Left forelimb (tissue), 1 donor: Measurements from ENCODE around the gene ERBB4.
"Not testable (repeated sequence)": the region's sequence is repeated elsewhere in the genome, so short reads cannot be mapped to it uniquely, and the experiment has no call there.

Source experiments
- DNase-seq: peaks from one replicate; pipeline ENCODE4 v3.0.0-alpha.2; 2018; ENCODE audit warnings: low spot score

The ERBB4 gene

DNA sequence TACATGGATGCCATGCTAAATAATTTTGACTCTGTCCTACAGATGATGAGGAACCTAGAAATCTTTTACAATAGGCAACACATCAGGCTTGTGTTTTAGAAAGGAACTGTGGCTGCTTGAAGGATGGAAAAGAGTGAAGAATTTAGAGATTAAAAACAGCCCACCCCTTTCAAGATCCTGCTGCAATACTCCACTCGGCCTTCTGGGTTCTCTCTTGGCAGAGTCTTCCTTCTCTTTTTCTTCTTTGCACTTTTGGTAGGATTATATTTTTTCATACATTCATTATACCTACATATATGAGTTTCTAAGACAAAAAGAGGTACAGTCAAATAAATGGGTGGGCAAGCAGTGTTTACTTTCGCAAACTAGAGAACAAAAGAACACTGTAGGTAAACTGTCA, 474.3 kb downstream of the ERBB4 start:
- DNase-seq = no peak

DNA sequence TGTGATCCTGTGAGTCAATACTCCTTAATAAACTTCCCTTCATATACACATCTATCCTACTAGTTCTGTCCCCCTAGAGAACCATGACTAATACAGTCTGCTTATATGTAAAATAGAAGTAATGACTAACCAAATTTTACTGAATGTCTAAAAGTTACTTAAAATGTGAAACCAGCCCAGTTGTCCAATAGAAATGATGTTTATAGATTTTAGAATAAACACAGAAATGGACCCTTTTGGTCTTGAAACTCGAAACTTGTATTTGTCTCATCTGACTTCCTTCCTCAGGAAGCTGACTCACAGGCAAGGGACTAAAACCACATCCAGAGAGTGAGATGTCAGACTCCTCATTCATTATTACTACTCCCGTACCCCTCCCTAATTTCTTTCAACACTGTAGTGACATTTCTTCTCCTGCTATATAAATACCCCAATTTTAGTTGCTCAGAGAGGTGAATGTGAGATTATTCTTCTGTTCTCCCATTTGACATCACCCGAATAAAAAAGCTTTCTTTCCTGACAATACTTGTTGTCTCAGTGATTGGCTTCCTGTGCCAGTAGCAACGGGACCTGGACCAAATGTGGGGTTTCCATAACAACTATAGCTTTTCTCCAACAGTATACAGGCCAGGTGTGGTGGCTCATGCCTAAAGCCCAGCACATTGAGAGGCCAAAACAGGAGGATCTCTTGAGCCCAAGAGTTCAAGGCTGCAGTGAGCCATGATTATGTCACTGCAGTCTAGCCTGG, 486.0 kb downstream of the ERBB4 start:
- DNase-seq = no peak

DNA sequence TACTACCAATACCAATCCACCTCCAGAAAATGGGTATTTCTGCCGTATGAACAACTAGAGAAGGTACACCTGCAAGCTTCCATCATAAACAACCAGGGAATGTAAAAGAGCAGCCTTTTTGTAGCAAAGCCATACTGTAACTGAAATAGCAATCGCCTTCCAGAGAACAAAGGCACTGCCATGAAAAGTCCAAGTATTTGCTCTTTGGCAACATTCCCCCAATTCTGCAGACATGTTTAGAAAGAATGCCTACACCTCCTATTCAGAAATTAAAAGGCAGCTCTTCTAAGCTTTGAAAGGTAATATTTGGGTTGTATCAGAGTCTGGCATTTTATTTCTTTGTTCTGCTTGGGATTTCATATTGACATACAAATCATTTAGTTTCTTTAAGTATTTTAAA, 487.7 kb downstream of the ERBB4 start:
- DNase-seq = no peak

DNA sequence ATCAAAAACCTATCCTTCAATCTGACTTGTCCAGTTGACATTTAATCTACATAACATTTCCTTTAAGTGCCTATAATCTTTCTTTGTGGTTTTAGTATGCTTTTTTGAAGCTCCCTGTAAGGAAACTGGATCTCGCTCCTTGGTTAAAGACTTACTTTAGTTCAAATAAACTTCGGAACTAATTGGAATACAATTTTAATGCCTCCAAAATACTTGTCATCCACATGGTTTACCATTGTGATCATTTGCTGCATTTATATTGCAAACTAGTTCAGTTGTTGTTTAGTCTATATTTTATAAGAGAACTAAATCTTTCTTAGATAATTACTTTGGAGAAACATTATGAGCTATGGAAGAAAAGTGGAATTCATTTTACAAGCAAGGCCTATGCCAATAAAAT, 496.0 kb downstream of the ERBB4 start:
- no peak for DNase-seq

DNA sequence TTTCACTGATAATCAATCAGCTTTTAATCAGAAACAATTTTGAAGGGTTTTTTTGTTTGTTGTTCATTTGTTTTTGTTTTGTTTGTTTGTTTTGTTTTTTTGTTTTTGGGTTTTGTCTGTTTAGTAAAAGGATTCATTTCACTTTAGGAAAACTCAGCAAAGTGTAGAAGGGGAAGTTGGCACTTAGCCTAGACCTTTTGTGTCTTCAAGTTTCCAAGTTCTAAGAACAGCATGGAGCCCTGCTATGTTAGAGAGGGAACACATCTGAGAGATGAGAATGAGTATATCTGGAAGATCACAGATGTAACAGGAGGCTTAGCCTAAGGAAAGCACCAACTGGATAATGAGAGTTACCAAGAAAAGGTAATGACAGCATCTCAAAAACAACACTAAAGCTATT, 501.5 kb downstream of the ERBB4 start:
- DNase-seq = no peak

DNA sequence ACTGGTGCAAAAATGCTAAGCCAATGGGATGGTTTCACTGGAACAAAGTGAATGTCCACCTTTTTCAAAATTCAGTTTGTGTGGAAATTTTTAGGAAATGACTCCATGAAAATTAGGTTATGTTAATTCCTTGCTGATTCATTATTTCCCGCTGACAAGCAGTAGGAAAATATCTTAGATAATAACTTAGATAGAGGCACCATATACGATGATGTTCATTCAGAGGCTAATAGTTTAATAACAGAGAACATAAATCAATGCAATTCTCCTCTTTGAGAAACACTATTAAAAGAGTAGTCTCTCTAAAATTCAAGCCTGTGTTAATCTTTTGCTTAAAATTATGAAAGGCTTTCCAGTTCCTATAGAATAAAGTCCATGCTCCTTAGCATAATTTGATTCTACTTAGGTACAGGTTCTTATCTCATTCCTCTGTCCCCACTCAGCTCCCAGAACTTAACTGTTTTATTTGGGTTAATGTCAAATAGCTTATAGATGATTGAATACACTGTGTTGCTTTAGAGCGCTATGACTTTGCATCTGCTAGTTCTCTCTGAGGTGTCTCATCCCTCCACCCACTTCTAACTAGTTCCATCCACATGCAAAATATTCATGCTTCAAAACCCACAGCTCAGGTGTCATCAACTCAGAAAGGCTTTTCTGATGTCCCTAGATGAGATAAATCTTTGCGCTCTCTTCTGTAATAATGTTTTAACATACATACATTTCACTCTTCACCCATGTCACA, 503.6 kb downstream of the ERBB4 start:
- no peak for DNase-seq

DNA sequence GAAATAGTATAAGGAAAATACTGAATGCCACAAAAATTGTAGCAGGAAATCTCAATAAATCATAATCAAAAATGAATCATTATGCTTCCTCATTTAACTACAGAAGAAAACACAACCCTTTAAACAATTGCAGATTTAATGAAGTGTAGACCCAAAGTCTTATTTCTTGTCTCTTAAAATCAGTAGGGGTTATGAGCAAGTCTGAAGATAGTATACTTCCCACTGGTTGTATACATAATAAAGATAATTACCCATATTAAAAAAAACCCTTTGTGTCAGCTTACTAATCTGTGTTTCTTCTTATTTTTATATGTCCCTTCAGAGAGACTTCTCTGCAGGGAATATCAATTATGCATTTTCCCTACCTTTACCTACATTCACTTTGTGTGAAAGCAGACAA, 504.7 kb downstream of the ERBB4 start:
- DNase-seq = no peak

DNA sequence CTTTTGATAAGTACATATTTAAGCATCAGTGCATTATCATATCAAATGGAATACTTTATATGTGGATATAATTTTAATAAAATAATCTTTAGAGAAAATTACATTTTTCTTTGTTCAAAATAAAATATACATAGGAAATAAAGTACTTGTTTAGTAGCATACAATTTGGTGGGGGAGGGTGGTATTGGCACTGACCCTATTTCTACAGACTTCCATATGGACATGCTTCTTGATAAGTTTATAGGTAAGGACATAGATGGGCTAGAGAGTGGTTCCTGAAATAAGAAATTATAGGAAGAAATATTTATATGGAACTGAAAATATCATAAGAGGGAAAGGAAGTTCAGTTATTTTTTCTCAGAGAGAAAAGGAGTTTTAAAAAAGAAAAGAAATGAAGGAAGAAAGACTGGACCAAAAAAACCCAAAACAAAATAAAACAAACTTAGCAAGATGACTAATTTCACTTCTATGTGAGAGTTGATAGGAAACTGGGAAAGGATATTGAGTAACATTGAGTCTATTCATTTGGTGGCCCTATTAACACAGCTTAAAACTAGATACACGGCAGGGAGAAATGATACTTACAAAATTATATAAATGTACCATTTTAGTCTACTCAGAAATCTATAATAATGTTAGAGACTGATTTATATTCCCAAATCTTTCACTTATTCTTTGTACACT, 505.9 kb downstream of the ERBB4 start:
- no peak for DNase-seq

DNA sequence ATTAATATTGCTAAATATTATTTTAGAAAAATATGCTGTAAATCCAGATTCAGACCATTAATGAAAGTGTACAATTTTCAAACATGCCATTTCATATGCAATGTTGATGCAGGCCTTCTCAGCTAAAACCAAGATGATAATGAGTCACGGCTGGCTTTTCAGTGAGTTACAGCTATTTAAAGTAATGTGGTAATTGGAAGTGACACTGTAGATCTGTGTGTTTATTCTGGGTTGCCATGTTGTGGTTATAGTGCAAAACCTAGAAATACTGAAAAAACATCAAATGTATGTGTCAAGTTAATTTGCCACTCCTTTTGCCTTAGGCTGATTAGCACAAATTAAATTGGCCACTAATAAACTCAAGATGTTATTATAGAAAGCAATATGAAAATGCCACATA, 506.6 kb downstream of the ERBB4 start:
- DNase-seq = no peak

DNA sequence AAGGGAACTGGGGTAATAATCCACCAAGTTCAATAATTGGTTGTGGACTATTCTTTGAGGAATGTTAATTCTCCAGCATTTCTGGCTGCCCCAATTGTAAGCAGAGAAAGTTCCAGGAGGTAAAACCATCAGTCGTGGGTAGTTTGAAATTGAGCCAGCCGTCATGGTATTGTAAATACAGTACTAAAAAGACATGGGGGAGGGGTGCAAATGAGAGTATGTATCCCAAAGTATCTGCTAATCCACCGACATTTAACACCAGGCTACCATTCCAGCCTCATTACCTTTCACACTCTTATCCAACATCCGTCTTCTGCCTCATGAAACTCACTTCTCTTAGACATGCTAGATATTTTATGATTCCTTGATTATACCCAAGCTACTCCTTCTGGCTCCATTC, 507.9 kb downstream of the ERBB4 start:
- DNase-seq = no peak

DNA sequence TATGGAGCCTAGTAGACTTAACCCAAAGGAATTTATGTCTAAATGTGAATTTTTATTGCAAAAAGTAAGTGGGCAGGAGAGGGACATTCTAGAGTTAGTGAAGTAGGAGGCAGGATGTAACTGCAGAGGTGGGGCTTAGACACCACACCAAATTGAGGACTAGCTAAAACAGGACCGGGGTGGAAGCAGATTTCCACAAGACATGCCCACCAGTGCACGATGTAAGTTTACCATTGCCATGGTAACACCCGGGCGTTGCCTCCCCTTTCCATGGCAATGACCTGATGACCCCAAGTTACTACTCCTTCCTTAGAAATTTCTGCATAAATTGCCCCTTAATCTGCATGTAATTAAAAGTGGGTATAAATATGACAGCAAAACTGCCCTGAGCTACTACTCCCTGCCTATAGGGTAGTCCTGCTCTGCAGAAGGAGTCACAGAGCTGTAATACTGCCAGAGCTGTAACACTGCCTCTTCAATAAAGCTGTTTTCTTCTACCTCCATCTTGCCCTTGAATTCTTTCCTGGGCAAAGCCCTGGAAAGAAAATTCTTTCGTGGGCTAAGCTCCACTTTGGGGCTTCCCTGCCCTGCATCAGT, 509.7 kb downstream of the ERBB4 start:
- no peak for DNase-seq

DNA sequence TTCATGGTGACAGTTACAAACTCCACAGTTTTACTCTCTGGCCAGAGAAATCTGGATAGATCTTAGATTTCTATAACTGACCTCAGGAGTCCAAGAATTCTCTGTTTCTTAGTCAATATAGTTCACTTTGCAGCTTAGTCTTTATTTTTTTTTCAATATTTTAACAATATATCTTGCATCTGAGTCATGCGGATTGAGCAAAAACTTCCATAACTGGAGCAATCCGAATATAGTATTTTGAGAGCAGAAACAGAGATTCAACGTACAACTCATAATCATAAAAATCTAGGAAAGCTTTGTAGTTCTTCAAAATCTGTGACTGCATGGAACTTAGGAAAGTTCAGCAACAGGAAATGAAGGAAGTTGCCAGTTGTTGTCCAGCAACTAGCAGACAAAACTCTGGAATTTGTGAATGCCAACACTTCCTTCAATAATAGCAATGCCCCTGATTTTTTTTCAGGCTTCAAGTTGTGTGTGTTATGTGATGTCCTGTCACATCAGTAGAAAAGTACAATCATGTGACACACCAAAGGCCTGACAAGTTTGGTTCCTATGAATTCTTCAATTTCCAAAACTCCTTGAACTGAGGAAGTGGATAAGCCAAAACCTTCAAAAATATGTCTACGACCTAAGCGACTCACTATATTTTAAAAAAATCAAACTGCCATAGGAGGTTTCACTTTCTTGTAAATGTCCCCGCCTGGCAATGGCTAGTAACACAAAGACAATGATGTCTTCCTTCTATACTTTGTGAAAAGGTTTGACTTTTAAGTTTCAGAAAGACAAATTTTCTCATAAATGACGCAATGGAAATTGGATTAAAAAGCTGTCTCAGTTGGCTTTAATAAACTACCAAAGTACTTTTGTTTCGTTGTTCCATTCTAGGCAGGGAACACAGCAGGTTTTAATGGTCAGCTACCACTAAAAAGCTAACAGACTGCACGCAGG, 510.6 kb downstream of the ERBB4 start:
- no peak for DNase-seq

DNA sequence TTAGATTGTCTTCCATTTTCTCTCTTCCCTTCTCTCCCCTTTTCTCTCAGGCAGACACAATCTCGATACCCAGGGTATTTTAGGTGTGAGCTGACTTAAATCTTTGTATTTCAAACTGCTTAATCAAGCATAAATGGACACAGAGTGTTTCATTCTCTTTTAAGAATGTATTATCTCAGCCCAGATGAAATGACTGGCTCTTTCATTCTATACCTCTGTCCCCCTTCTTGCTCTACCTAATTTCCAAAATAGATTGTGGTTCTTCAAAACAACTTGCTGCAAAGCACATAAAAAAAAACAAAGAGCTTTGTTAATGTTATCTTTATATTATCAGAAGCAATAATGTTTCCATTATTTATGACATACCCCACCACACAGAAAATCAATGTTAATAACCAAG, 514.6 kb downstream of the ERBB4 start:
- no peak for DNase-seq

DNA sequence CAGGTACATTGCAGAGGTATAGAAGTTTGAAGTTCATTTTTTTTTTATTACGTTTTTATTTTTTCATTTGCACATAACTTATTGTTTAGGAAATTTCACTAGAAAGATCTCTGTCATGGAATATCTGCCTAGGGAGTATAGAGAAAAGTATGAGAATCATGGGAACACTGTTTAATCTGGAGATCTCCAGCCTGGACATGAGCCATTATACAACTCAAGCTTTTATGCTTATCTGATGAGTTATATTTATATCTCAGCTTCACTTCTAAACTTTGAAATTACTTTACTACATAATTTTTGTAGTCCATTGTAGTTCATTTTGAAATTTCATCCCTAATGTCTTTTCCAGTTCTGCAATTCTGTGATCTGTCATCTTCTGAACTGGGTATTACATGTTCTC, 515.6 kb downstream of the ERBB4 start:
- no peak for DNase-seq

DNA sequence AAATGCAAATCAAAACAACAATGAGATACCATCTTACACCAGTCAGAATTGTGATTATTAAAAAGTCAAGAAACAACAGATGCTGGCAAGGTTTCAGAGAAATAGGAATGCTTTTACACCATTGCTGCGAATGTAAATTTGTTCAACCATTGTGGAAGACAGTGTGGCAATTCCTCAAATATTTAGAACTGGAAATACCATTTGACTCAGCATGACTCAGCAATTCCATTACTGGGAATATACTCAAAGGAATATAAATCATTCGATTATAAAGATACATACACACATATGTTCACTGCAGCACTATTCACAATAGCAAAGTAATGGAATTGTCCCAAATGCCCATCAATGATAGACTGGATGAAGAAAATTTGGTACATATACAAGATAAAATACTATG, 516.7 kb downstream of the ERBB4 start:
- no peak for DNase-seq

DNA sequence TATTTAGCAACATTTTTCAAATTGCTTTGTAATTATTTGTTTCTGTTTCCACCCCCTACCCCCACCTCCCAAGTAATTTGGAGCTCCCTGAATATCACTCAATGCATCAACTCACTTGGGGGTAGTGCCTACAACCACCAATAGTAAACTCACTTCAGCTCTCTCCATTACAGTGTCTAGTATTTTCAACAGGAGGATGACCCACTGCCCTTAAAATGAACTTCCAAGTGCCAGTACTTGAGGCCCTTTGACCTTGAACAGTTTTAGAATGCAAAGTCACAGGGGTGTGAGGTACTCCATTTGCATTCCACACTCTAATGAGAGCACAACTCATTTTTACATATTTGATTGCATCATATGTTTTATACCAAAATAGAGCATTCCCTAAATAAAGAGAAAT, 523.0 kb downstream of the ERBB4 start:
- no peak for DNase-seq

DNA sequence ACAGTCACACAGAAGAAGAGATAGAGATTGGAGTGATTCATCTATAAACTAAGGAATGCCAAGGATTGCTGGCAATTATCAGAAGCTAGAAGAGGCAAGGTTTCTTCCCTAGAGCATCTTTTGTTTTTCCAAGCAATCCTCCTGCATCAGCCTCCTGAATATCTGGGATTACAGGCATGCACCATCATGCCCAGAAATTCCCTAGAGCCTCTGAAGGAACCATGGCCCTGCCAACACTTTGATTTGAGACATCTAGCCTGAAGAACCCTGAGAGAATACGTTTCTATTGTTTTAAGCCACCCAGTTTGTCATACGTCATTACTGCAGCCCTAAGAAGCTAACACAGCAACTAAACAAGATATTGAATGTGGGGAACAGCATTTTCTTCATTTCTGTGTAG, 525.0 kb downstream of the ERBB4 start:
- DNase-seq = no peak

DNA sequence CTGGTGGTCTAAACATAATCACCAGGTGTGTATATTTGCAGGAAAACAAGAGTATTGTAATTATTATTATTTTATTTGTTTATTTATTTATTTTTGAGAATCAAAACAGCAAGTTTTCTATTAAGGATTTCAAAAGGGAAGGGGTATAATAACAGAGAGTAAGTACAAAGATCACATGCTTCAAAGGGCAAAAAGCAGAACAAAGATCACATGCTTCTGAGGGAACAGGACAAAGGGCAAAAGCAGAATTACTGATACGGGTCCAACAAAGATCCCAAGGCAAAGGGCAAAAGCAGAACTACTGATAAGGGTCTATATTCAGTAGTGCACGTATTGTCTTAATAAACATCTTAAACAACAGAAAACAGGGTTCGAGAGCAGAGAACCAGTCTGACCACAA, 528.3 kb downstream of the ERBB4 start:
- DNase-seq = not testable (repeated sequence)

DNA sequence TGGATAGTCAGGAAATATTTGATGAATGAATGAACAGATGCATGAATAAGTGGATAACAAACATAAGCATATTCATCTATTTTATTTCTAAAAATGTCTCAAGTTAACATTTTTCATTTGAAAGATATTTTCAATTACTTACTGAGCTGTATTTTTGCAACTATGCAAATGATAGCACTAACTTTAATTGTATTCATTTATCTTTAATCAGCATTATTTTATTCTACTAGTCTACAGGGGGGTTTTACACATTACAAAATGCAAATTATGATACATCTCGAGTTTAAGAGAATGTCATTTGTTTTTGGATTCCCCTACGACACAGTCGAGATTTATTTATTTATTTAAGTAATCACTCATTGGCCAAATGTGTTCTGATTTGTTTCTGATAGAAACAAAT, 530.6 kb downstream of the ERBB4 start:
- no peak for DNase-seq

DNA sequence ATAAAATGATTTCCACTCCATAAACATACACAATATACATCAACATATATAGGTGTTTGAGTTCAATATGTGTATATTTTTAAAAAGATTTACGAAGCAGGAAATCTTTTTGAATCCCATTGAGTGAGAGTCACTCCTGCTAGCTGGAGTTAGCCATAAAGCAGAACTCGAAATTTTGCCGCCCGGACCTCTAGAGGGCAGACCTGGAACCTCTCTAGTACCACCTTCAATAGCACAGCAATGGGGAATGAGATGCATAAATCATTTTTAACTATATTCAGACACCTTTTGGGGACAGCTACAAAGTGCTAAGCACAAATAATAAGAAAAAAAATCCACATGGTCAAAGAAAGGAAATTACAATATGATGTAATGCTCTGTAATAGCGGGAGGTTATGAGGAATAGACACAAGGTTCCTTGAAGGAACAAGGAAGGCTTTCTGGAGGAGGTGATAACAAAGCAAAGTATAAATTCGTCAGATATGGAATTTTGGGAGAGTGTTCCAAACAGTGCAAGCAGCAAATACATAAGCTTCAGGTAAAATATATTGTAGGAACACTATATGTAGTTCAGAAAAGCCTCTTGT, 533.4 kb downstream of the ERBB4 start:
- no peak for DNase-seq

DNA sequence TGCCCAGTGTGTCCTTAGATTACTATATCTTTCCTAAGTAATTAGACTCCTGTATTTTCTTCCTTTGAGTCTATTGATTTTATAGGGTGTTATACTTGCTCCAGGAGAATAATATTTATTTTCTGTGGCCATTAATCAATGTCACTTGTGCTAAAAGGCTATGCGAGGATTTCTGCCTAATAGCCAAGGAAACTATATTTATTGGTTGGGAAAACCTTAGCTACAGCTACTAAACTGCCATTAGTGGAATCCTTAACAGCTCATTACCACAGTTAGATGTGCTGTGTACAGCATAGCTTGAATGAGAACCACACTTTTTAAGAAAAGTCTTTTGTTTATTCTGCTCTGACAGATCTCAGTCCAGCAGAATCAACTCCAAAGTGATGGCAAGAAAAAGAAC, 537.3 kb downstream of the ERBB4 start:
- DNase-seq = no peak
